ENCODE measurements around the gene KIF1B.
"Not testable (repeated sequence)": the region's sequence is repeated elsewhere in the genome, so short reads cannot be mapped to it uniquely, and the experiment has no call there.

The KIF1B gene

GRCh38 chr1:10245674-10246073 lies 35.3 kb downstream of the KIF1B start:
- Histone ChIP-seq H4K91ac (ENCODE audit: low read depth, low read length, poor library complexity) (no peak overlapping the region), H2BK12ac (ENCODE audit: low read length) (no peak overlapping the region), H2BK15ac (ENCODE audit: low read length) (no peak overlapping the region), H2BK120ac (ENCODE audit: low read depth, low read length) (no peak overlapping the region), H3K36me3 (replicated peaks in 1 of 2; ENCODE audit: control insufficient read depth in 2 of 2, insufficient read depth in 2 of 2, low read length in 2 of 2) (peaks cover 2 to 67% of the 10 kb centered on the region in 2 donors), H3K14ac (ENCODE audit: low read length) (no peak overlapping the region), H3K79me1 (ENCODE audit: low read depth, low read length) (peaks cover 5% of the 10 kb centered on the region), H4K8ac (ENCODE audit: low read depth, low read length) (no peak overlapping the region), H2AFZ (ENCODE audit: low read length) (no peak overlapping the region), H3K9ac (ENCODE audit: low read depth, low read length, poor library complexity) (no peak overlapping the region), H3K18ac (ENCODE audit: low read length) (no peak overlapping the region), H3K4me3 (ENCODE audit: low read length in 2 of 2) (no peak overlapping the region), H3K4me1 (ENCODE audit: control insufficient read depth in 2 of 2, insufficient read depth in 1 of 2, low read depth in 1 of 2, low read length in 2 of 2) (peaks cover 0 to 2% of the 10 kb centered on the region in 2 donors), H3K27me3 (ENCODE audit: control insufficient read depth in 3 of 3, insufficient read depth in 3 of 3, low read depth in 1 of 3, low read length in 3 of 3) (no peaks in the 10 kb centered on the region), H3K4ac (ENCODE audit: low read length) (no peak overlapping the region), H3K9me3 (replicated peaks in 1 of 2; ENCODE audit: control insufficient read depth in 2 of 2, insufficient read depth in 1 of 2, low read depth in 1 of 2, low read length in 2 of 2) (peaks cover 2 to 19% of the 10 kb centered on the region in 2 donors), H2BK5ac (ENCODE audit: low read length) (no peak overlapping the region), H3K27ac (replicated peaks; ENCODE audit: low read length) (no peak overlapping the region), H3K4me2 (ENCODE audit: insufficient read depth, low read length, poor library complexity, severe bottlenecking) (no peak overlapping the region), H3K23ac (ENCODE audit: low read depth, low read length, poor library complexity) (no peak overlapping the region), H2AK5ac (ENCODE audit: low read depth, low read length) (no peak overlapping the region)
- no peak for DNase-seq (ENCODE audit: low spot score)
- WGBS, 2 donors (ENCODE audit: extremely low coverage in 2 of 2, insufficient read length in 2 of 2, insufficient replicate concordance in 1 of 2): no CpG with 5 or more reads among the region's 3 CpGs

GRCh38 chr1:10249808-10250457 lies 39.6 kb downstream of the KIF1B start:
- H4K8ac ChIP-seq (ENCODE audit: low read depth, low read length): no peak overlapping the region
- H3K36me3 ChIP-seq (replicated peaks in 1 of 2; ENCODE audit: control insufficient read depth in 2 of 2, insufficient read depth in 2 of 2, low read length in 2 of 2): peaks cover 2 to 55% of the 10 kb centered on the region in 2 donors
- no peak overlapping the region for H2BK15ac ChIP-seq (ENCODE audit: low read length)
- H3K4me2 ChIP-seq (ENCODE audit: insufficient read depth, low read length, poor library complexity, severe bottlenecking): no peak overlapping the region
- H3K27me3 ChIP-seq (ENCODE audit: control insufficient read depth in 3 of 3, insufficient read depth in 3 of 3, low read depth in 1 of 3, low read length in 3 of 3): no peaks in the 10 kb centered on the region
- no peak overlapping the region for H3K27ac ChIP-seq (replicated peaks; ENCODE audit: low read length)
- no peak overlapping the region for H2AK5ac ChIP-seq (ENCODE audit: low read depth, low read length)
- no peak overlapping the region for H3K4ac ChIP-seq (ENCODE audit: low read length)
- peaks cover 0 to 2% of the 10 kb centered on the region in 2 donors for H3K4me1 ChIP-seq (ENCODE audit: control insufficient read depth in 2 of 2, insufficient read depth in 1 of 2, low read depth in 1 of 2, low read length in 2 of 2)
- no peak overlapping the region for H2AFZ ChIP-seq (ENCODE audit: low read length)
- no peak overlapping the region for H3K9ac ChIP-seq (ENCODE audit: low read depth, low read length, poor library complexity)
- no peak overlapping the region for H2BK5ac ChIP-seq (ENCODE audit: low read length)
- H2BK120ac ChIP-seq (ENCODE audit: low read depth, low read length): no peak overlapping the region
- H3K9me3 ChIP-seq (replicated peaks in 1 of 2; ENCODE audit: control insufficient read depth in 2 of 2, insufficient read depth in 1 of 2, low read depth in 1 of 2, low read length in 2 of 2): peaks cover 2 to 12% of the 10 kb centered on the region in 2 donors
- WGBS, 2 donors (ENCODE audit: extremely low coverage in 2 of 2, insufficient read length in 2 of 2, insufficient replicate concordance in 1 of 2): no CpG with 5 or more reads among the region's 12 CpGs
- H3K23ac ChIP-seq (ENCODE audit: low read depth, low read length, poor library complexity): no peak overlapping the region
- H3K18ac ChIP-seq (ENCODE audit: low read length): no peak overlapping the region
- no peak overlapping the region for H2BK12ac ChIP-seq (ENCODE audit: low read length)
- H3K4me3 ChIP-seq (ENCODE audit: low read length in 2 of 2): no peak overlapping the region
- no peak for DNase-seq (ENCODE audit: low spot score)
- H3K79me1 ChIP-seq (ENCODE audit: low read depth, low read length): peaks cover 8% of the 10 kb centered on the region
- no peak overlapping the region for H3K14ac ChIP-seq (ENCODE audit: low read length)
- no peak overlapping the region for H4K91ac ChIP-seq (ENCODE audit: low read depth, low read length, poor library complexity)

- Histone ChIP-seq H3K23ac (ENCODE audit: low read depth, low read length, poor library complexity) (no peak overlapping the region), H3K14ac (ENCODE audit: low read length) (no peak overlapping the region), H4K8ac (ENCODE audit: low read depth, low read length) (no peak overlapping the region), H2BK15ac (ENCODE audit: low read length) (no peak overlapping the region), H3K18ac (ENCODE audit: low read length) (no peak overlapping the region), H3K4me2 (ENCODE audit: insufficient read depth, low read length, poor library complexity, severe bottlenecking) (no peak overlapping the region), H3K27me3 (ENCODE audit: control insufficient read depth in 3 of 3, insufficient read depth in 3 of 3, low read depth in 1 of 3, low read length in 3 of 3) (no peaks in the 10 kb centered on the region), H2BK120ac (ENCODE audit: low read depth, low read length) (no peak overlapping the region), H2BK12ac (ENCODE audit: low read length) (no peak overlapping the region), H3K4me1 (ENCODE audit: control insufficient read depth in 2 of 2, insufficient read depth in 1 of 2, low read depth in 1 of 2, low read length in 2 of 2) (peaks cover 0 to 2% of the 10 kb centered on the region in 2 donors), H3K9ac (ENCODE audit: low read depth, low read length, poor library complexity) (no peak overlapping the region), H3K9me3 (replicated peaks in 1 of 2; ENCODE audit: control insufficient read depth in 2 of 2, insufficient read depth in 1 of 2, low read depth in 1 of 2, low read length in 2 of 2) (peaks cover 2 to 12% of the 10 kb centered on the region in 2 donors), H3K4ac (ENCODE audit: low read length) (no peak overlapping the region), H3K36me3 (replicated peaks in 1 of 2; ENCODE audit: control insufficient read depth in 2 of 2, insufficient read depth in 2 of 2, low read length in 2 of 2) (peaks cover 2 to 52% of the 10 kb centered on the region in 2 donors), H3K4me3 (ENCODE audit: low read length in 2 of 2) (no peak overlapping the region), H4K91ac (ENCODE audit: low read depth, low read length, poor library complexity) (no peak overlapping the region), H3K79me1 (ENCODE audit: low read depth, low read length) (peaks cover 9% of the 10 kb centered on the region), H2BK5ac (ENCODE audit: low read length) (no peak overlapping the region), H2AFZ (ENCODE audit: low read length) (no peak overlapping the region), H3K27ac (replicated peaks; ENCODE audit: low read length) (no peak overlapping the region), H2AK5ac (ENCODE audit: low read depth, low read length) (no peak overlapping the region)
- no peak for DNase-seq (ENCODE audit: low spot score)
- WGBS, 2 donors (ENCODE audit: extremely low coverage in 2 of 2, insufficient read length in 2 of 2, insufficient replicate concordance in 1 of 2): no CpG with 5 or more reads among the region's 7 CpGs
Measured at GRCh38 chr1:10250663-10251062, 40.3 kb downstream of the KIF1B start.

- not testable (repeated sequence) for H3K23ac ChIP-seq (ENCODE audit: low read depth, low read length, poor library complexity); H2BK120ac ChIP-seq (ENCODE audit: low read depth, low read length); H4K8ac ChIP-seq (ENCODE audit: low read depth, low read length); H3K18ac ChIP-seq (ENCODE audit: low read length); H3K79me1 ChIP-seq (ENCODE audit: low read depth, low read length); H3K27ac ChIP-seq (replicated peaks; ENCODE audit: low read length); H3K4ac ChIP-seq (ENCODE audit: low read length); H2AFZ ChIP-seq (ENCODE audit: low read length); H3K27me3 ChIP-seq (ENCODE audit: control insufficient read depth in 3 of 3, insufficient read depth in 3 of 3, low read depth in 1 of 3, low read length in 3 of 3); H3K9ac ChIP-seq (ENCODE audit: low read depth, low read length, poor library complexity); H2BK12ac ChIP-seq (ENCODE audit: low read length); DNase-seq (ENCODE audit: low spot score); H4K91ac ChIP-seq (ENCODE audit: low read depth, low read length, poor library complexity); H2AK5ac ChIP-seq (ENCODE audit: low read depth, low read length); H3K14ac ChIP-seq (ENCODE audit: low read length); H3K4me1 ChIP-seq (ENCODE audit: control insufficient read depth in 2 of 2, insufficient read depth in 1 of 2, low read depth in 1 of 2, low read length in 2 of 2); H3K4me3 ChIP-seq (ENCODE audit: low read length in 2 of 2); H2BK15ac ChIP-seq (ENCODE audit: low read length); H3K4me2 ChIP-seq (ENCODE audit: insufficient read depth, low read length, poor library complexity, severe bottlenecking); H2BK5ac ChIP-seq (ENCODE audit: low read length)
- Histone ChIP-seq H3K9me3 (replicated peaks in 1 of 2; ENCODE audit: control insufficient read depth in 2 of 2, insufficient read depth in 1 of 2, low read depth in 1 of 2, low read length in 2 of 2) (peaks cover 2 to 11% of the 10 kb centered on the region in 2 donors), H3K36me3 (replicated peaks in 1 of 2; ENCODE audit: control insufficient read depth in 2 of 2, insufficient read depth in 2 of 2, low read length in 2 of 2) (peaks cover 2 to 53% of the 10 kb centered on the region in 2 donors)
- no CpG with 5 or more reads among the region's 9 CpGs for WGBS, 2 donors (ENCODE audit: extremely low coverage in 2 of 2, insufficient read length in 2 of 2, insufficient replicate concordance in 1 of 2)
Measured at GRCh38 chr1:10251325-10252108, 41.1 kb downstream of the KIF1B start.

Data from neuronal stem cell (in vitro differentiated cells).